GM21619 (cell line): ENCODE data around the gene LRRC18.

Experiments used
- ATAC-seq: cut with Tn5 transposase; IDR thresholded peaks from one replicate; pipeline ENCODE4 v1.9.1; 2021; ENCODE audit not compliant: unreplicated experiment

The LRRC18 gene

GRCh38 chr10:48946891-48947500, 7.4 kb upstream of the LRRC18 start:
- no peak for ATAC-seq

- no peak for ATAC-seq
Measured at GRCh38 chr10:48946332-48946731, 6.7 kb upstream of the LRRC18 start.

- no peak for ATAC-seq
Measured at GRCh38 chr10:48945441-48946130, 5.9 kb upstream of the LRRC18 start.

GRCh38 chr10:48944171-48944570, 4.5 kb upstream of the LRRC18 start:
- no peak for ATAC-seq

- ATAC-seq = no peak
Measured at GRCh38 chr10:48943096-48943495, 3.5 kb upstream of the LRRC18 start.

GRCh38 chr10:48941427-48942075, 1.9 kb upstream of the LRRC18 start:
- ATAC-seq = no peak

GRCh38 chr10:48940958-48941357, 1.3 kb upstream of the LRRC18 start:
- ATAC-seq = no peak

GRCh38 chr10:48940372-48940771, 732 bp upstream of the LRRC18 start:
- ATAC-seq = no peak

- ATAC-seq = no peak
Measured at GRCh38 chr10:48938990-48939536, 577 bp downstream of the LRRC18 start.

GRCh38 chr10:48938281-48938680, 1.4 kb downstream of the LRRC18 start:
- no peak for ATAC-seq

- ATAC-seq = no peak
Measured at GRCh38 chr10:48937796-48938195, 1.8 kb downstream of the LRRC18 start.

GRCh38 chr10:48935577-48935976, 4.1 kb downstream of the LRRC18 start:
- no peak for ATAC-seq

- ATAC-seq = no peak
Measured at GRCh38 chr10:48934672-48935501, 4.8 kb downstream of the LRRC18 start.

- ATAC-seq = no peak
Measured at GRCh38 chr10:48932831-48933664, 6.6 kb downstream of the LRRC18 start.

- ATAC-seq = no peak
Measured at GRCh38 chr10:48931188-48931587, 8.5 kb downstream of the LRRC18 start.

- ATAC-seq = no peak
Measured at GRCh38 chr10:48929413-48929990, 10.1 kb downstream of the LRRC18 start.

- no peak for ATAC-seq
Measured at GRCh38 chr10:48926764-48927540, 12.7 kb downstream of the LRRC18 start.

- ATAC-seq = no peak
Measured at GRCh38 chr10:48926255-48926654, 13.4 kb downstream of the LRRC18 start.

GRCh38 chr10:48924988-48925387, 14.7 kb downstream of the LRRC18 start:
- no peak for ATAC-seq
